GM12891 (cell line): ENCODE results near the gene FERMT2.

ENCODE experiments used
- PAX5 ChIP-seq: IDR thresholded peaks from 2 replicates; pipeline ENCODE4 v1.6.1; 2011; ENCODE audit warnings: low read length, moderate library complexity, mild to moderate bottlenecking; ENCODE audit not compliant: insufficient read depth, severe bottlenecking
- POLR2A ChIP-seq: IDR thresholded peaks from 2 replicates; pipeline ENCODE4 v1.6.1; 2011; ENCODE audit warnings: low read depth, low read length, control low read depth
- POLR2AphosphoS5 ChIP-seq: IDR thresholded peaks from 2 replicates; pipeline ENCODE4 v1.6.1; 2011; ENCODE audit warnings: low read depth, low read length, control low read depth
- SPI1 ChIP-seq: IDR thresholded peaks from 2 replicates; pipeline ENCODE4 v1.6.1; 2011; ENCODE audit warnings: low read depth, low read length, control low read depth
- TAF1 ChIP-seq: IDR thresholded peaks from 2 replicates; pipeline ENCODE4 v1.6.1; 2011; ENCODE audit warnings: low read depth, low read length, control low read depth

GRCh38 chr14:52987042-52987441, 36.2 kb upstream of the FERMT2 start:
- TF ChIP-seq TAF1, result no peak
- no peak for TF ChIP-seq POLR2A
- no peak for TF ChIP-seq POLR2AphosphoS5
- no peak for TF ChIP-seq PAX5
- no peak for TF ChIP-seq SPI1
